Activated CD4-positive, alpha-beta T cell treated with anti-CD3 and anti-CD28 coated beads, Interleukin-2, Interleukin-6, amounts not matched to agents 100 ng/mL and 50 ng/mL, durations not matched to agents 16 hours and 8 hours (primary cell): ENCODE measurements around the gene MAFB.

Experiments
- DNase-seq: peaks from one replicate; pipeline ENCODE4 v3.0.0-alpha.2; 2020

MAFB gene

DNA sequence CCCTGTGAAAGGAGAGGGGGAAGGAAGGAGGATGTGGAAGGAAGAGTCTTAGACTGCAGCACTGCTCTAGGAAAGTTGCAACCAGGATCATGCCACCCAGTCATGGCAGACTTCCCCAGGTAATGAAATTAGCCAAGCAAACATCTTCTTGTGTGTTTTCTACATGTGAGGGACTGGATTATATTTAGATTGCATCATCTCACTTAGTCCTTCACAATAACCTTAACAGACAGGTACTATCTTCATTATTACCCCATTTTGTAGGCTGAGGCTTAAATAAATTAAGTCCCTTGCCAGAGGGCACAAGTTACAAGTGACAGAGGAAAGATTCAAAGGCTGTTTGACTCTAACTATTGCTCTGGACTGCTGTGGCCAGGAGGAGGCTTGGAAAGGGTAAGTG is 9.7 kb upstream of the MAFB start:
- no peak for DNase-seq

DNA sequence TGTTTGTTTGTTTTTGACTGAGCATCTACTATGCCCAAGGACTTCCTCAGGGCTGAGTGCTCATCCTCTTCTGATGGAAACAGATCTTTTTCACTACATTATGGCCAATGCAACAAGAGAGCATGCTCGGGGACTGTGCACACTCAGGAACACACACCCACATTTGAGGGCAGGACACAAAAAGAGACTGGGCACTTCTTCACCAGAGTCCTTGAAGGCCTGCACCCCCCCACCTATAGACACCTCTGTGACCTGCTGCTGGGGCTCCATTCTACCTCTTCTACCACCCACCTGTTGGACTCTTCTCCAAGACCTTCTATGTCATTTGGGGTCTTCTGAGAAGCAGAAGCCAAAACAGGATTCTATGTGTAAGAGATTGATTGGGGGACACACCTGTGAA is 9.2 kb upstream of the MAFB start:
- no peak for DNase-seq

DNA sequence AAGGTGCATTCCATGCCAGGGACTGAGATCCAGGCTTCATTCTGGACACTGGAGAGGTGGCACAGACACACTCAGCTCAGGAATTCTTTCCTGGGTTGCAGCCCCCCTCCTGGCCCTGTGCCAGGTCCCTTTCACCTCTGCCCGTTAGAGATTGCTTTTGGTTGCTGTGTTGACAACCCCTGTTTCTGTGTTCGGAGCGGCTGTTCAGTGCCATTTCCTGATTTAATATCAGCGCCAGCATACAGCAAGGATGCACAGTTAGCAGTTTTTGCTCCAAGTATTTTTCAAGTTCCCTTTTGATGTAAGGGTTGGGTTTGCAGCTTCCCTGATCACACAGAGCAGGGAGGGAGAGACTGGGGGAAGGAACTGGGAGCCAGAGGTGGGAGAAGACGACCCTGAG is 8.5 kb upstream of the MAFB start:
- no peak for DNase-seq

DNA sequence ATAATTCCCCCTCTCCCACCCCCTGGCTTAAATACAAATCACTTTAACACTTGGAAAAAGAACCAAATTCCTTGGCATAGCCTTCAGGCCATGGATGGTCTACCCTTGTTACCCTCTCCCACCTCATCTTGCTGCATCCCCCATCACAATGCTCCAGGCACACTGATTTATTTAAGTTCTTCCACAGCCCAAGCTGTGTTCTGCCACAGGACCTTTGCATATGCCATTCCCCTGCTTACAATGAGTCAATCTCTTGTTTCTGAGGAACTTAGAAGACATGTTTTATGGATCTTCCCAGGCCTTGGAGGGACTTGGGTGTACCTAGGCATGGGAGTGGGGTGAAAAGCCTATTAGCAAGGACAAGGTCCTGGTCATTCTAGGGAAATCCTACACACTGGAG is 6.2 kb upstream of the MAFB start:
- no peak for DNase-seq

DNA sequence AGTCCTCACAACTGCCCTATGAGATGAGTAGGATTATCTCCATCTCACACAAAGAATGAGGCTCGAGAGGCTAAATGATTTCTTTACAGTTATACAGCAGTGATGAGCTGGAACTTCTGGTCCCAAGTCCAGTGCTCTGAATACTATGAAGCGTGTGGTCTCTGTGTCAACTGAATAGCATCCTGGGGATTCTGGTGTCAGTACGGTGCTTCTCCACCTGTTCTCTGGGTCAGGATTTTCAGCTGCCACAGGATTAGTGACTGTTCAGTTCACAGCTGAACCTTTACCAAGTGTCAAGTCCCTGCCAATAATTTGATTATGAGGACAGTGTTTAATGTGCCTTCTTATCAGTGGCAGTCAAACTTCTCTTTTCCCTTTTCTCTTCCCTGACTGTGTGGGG is 5.2 kb upstream of the MAFB start:
- no peak for DNase-seq

DNA sequence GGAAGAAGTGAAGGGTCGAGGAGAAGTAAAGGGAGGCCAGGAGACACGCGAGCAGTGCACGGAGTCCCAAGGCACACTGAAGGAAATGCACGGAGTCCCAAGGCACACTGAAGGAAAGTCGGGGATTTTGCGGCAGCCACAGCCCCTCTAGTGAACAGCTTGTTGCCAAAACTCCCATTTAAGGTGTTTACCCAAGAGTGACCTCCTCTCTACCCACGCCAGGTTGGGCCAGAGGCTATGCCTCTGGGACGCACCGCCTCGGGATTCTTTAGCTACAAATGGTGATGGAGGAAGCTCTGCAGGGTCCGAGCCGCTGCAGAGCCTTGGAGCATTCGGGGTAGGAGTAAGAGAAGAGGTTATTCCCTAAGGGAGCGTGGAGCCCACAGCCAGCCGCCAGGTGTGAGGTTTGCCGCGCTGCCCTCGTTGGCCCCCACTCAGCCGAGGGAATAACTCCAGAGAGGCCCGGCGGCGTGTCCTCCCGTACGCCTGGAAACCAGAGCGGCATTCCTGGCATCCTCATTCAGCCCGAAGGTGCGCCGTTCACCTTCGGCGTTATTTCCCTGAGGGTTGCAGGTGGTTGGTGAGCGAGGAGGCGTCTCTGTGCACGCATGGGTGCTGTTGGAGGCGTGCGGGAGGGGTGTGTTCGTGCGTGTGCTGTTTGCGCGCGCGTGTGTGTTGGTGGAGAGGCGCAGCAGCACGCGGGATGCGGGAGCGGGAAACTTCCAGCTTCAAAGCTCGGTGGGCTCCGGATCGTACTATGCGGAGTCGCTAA is 3.4 kb upstream of the MAFB start:
- DNase-seq = no peak

DNA sequence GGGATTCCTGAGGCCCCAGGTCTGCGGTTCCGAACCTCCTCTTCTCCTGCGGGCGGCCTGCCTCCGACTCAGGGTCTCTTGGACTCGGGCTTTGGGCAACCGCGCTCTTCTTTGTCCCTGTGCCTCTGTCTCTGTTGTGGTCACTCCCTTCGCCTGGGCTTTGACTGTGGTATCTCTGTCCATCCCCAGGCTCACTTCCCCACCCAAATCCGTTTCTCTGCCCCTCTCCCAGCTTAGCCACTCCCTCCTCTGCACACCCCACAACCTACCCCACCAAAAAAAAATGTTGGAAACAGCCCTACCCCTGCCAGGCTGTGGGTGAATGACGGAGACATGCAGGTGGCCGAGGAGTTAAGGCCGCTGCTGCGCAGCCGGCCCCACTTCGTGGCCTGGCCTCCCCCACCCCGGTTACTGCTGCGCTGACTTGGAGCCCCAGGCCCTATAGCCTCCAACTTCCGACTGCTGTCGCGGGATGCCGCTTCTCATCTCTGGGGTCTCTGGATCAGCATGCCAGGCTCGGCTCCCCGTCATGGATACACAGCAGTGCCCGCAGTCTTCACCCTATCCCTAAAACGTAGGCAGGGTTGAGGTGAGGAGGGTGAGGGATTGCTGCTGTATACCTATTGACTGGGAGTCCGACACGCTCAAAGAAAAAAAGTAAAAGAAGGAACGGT is 2.7 kb upstream of the MAFB start:
- DNase-seq = no peak

DNA sequence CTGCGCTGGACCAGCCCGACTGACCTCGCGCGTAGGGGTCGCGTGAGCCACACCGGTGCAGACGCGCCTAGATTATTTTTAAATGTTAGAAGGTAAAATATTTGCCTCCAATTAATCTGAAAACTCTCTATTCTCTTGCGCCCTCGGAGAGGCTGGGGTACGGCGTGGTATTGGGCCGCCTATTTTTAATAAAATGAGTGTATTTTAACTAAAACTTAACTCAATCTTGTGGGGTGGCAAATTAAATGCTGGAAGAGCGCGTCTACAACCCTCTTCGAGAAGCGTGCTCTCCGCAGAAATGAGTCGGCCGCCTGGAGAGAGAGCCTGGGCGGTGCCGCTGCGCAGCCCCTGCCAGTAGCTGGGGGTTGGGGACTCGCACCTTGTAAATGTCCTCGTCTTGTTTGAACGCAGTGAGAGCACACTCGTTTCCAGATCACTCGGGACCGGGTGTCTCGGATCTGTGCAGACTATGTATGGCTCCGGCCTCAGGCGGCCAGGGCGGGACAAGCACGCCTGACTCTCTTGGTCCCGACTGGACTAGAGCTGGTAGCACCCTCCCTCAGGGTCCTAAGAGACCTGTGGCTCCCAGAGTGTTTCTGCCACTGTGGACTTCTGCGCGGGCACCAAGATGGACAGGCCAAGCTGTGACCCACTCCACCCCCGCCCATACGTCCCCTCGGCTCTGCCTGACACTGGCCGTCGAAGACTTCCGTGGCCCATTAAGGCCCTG is 2.0 kb upstream of the MAFB start:
- DNase-seq = no peak

DNA sequence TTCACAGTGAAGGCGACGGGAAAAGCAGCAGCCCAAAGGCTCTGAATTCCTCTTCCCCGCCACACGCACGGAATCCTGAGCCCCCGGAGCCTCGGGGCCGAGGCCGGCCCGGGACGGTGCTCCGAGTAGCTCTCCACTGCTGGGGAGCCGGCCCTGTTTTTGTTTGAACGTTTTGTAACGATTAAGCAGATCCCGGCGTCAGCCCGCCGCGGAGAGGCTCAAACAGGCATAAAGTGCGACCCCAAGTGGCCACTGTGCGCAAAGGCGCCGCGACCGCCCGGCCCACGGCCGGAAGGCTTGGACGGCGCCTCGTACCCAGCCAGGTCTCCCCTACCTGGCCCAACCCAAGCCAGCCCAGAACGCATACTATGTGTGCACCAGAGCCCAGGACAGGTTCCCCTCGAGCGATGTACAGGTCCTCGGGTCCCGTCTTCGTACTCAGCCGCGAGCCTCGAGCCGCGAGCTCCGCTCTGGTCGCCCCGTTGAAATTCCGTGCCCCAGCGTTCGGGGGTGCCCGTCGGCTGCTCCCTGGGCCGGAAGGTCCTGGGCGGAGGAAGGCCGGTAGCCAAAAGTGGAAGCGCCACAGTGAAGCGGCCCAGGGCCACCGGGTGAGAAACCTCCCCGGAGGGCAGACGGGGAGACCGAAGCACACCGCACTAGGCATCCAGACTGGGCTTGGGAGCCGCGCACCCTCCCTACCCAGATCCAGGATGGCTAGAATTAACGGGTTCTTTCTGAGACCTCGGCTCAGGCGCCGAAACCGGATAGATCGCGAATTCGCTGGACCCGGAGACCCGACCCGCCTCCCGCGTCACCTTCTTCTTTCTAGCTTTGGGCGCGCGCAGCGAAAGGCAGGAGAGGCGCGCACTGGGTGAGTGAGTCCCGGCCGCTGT is 1.2 kb upstream of the MAFB start:
- peak; percentile 87 for DNase-seq

DNA sequence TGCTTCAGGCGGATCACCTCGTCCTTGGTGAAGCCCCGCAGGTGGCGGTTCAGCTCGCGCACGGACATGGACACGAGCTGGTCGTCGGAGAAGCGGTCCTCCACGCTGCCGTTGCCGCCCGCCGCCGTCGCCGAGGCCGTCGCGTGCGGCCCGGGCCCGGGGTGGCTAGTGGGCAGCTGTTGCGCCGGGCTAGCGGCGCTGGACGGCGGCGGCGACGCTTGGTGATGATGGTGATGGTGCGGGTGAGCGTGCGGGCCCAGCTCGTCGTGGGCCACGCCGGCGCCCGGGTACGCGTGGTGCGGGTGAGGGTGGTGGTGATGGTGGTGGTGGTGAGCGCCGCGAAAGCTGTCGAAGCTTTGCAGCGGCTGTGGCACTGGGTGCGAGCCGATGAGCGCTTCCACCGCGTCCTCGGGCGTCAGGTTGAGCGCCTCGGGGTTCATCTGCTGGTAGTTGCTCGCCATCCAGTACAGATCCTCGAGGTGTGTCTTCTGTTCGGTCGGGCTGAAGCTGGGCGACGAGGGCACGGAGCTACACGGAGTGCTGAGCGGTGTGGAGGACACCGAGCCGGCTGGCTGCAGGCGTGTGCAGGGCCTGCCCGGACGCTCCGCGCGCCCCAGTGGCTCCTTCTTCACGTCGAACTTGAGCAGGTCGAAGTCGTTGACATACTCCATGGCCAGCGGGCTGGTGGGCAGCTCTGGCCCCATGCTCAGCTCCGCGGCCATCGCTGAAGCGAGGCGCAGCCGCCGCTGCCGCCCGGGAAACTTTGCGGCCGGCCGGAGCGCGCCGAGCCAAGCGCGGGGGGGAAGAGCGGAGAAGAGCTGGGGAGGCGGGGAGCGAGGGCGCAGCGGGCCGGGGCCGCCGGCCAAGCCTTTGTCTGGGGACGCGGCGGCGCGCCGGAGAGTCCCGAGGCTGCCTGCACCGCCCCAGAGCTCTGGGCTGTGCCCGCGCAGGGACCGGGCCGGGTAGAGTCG is 622 bp downstream of the MAFB start:
- DNase-seq = no peak

DNA sequence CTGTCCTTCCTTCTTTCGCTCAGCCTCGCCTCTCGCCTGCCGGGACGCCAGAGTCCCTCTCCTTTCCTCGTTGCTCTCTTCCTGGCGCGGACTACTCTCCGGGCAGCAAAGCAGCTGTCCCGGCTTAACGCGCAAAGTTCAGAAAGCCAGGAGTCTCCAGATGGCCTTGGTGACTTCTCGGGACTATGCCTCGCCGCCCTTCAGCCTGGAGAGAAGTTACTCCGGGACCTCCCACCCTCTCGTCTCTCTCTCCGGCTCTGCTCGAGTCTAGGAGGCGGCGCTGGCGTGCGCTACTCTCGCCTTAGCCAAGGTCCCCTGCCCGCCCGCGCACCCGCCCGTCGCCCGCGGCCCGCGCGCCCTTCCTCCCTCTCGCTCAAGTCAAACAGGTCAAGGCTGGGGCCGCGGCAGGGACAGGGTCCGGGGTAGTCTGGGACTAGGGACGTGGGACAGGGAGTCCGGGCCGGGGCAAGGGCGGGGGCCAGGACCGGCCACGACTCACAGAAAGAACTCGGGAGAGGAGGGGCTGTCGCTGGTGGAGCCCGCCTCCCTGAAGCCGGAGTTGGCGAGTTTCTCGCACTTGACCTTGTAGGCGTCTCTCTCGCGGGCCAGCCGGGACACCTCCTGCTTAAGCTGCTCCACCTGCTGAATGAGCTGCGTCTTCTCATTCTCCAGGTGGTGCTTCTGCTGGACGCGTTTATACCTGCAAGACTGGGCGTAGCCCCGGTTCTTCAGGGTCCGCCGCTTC is 1.5 kb downstream of the MAFB start:
- no peak for DNase-seq

DNA sequence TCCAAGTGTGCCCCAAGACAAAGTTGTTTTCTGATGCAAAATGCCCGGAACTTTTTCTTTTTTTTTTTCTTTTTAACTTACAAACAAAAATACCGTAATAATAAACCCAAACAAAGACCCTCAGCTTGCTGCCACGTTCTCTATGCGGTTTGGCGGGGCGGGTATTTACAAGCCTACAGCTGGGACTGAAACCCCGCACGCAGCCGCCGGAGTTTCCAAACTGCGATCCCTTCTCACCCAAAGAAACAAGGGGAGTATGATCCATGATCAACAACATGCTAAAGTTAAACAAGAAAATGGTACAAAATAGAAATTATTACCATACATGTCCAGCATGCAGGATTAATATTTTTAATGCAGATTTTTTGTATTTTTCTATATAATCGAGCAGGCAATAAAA is 2.1 kb downstream of the MAFB start:
- DNase-seq = no peak

DNA sequence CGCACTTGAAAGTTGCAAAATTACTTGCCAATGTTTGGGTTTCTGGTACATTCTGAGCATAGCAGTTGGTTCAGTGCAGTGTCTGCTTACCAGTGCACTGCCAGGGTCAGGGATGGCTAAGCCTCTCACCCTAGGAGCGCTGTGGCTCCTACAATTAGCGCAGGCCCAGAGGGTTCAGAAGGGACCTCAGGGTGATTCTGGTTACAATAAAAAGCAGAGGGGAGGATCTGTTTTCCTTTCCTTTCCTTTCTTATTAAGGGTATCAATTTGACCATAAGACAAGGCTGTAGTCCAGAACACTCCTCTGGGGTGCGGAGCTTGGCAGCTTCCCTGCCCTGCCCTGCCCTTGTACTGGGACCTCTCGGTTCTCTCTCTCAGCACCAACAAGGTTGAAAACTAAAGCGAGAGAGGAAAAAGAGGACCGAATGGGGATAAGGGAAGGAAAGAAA is 2.6 kb downstream of the MAFB start:
- no peak for DNase-seq

DNA sequence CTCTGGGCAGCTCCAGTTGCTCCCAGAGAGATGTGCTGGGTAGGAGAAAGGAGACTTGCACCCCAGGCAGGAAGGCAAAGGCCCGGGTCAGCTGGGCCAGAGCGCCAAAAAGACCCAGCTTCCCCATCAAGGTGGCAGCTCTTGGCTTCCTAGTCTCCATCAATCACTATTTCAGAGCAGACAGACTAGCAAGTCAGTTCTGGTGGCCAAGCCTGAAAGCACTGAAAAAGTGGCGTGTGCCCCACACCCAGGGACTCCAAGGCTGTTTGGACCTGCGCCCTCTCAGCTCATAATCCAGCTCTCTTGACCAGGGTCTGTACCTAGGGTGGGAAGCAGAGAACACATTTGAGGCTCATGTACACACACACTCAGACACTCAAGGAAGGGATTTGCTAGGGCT is 3.7 kb downstream of the MAFB start:
- DNase-seq = no peak

DNA sequence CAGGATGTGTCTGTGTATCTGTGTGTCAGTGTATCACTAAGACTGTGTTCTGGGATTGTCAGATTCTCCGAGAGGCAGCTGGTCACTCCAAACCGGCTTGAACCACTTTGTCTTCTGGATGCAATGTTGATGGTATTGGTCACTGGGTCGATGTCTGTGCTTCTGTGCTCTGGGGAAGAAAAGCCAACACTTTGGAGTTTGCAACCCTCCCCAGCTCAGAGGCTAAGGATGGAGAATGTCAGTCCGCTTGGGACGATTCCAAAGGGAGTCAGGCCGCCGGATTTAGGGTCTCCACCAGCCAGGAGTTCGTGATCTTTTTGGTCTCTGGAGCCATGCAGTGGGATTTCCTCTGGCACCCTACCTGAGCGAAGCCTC is 5.2 kb downstream of the MAFB start:
- no peak for DNase-seq

DNA sequence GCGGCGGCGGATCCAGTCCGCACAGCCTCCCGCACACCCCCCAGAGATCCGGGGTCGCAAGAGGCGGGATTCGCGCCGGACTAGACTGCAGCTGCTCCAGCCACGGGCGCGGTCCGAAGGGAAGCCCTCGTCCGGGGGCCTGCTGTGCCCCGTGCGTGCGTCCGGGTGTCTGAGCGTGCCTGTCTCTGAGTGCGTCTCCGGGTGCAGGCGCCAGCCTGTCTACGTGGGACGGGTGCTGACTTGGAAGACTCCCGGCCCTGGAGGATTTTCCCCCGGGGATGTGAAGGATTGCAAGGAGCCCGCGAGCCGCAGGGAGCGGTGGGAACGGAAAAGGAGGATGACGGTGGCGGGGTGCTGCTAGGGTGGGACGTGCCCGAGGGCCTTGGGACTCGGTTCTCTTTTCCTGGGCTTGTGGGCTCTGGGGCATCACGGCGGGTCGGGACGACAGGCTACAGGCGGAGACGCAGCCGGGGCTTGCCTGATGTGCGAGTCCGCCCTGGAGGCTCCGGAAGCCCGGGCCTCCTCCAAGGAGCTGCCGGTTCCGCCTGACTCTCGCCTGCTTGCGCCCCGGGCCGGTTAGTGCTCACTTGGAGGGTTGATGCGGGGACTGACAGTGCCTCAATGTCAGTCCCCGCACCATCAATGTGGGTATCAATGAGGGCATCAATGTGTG is 5.7 kb downstream of the MAFB start:
- DNase-seq = no peak

DNA sequence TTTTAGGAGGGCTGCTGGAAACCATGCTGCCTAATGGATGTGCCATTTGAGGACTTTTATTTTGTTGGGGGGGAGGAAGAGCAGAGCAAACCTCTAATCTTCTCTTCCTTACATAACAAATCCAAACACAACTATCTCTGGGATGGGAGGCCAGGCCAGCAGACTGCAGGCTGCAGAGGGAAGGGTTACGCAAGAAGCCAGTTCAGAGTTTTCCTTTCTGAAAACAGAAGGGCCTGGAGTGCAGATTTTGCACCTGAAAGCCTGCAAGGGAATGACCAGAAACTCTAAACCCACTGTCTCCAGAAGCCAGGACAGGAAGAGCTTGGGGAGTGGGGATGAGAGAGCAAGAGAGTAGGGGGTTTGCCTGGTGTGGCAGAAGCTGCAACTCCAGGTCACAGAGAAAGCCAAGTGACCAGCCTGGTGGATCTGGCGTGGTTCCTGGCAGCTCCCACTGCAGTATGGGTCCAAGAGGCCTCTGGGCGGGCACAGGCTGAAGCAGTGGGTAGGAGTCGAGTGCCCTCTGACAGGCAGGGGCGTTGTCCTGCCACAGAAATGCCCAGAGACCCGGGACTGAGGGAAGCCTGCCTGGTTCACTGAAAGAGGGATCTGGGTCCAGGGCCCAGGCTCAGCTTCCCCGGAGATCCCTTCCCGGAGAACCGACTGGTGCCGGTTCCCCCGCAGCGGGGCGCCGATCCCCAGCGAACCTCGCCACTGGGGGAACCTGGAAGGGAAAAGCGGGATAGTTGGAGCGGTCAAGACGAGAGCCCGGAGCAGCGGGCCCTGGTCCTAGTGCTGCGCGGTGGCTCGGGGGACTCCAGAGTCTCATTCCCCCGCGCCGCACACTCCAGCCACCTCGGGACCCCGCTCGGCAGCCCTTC is 6.7 kb downstream of the MAFB start:
- DNase-seq = no peak

DNA sequence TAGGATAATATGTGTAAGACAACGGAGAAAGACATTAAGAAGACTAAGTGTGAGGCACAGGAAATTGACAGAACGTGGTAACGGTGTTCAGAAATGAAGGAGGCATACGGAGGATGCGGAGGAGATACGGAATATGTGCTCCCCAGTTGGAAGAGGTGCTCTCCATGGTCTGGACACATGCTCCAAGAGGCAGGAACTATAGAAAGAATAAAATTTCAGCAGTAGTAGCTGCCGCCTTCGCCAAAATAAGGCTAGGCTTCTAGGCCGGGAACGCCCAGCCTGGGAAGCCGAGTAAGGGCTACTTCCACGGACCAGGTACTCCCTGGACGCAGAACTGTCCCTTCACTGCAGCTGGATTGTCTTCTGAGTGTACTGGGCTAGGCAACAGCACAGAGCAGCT is 7.4 kb downstream of the MAFB start:
- no peak for DNase-seq

DNA sequence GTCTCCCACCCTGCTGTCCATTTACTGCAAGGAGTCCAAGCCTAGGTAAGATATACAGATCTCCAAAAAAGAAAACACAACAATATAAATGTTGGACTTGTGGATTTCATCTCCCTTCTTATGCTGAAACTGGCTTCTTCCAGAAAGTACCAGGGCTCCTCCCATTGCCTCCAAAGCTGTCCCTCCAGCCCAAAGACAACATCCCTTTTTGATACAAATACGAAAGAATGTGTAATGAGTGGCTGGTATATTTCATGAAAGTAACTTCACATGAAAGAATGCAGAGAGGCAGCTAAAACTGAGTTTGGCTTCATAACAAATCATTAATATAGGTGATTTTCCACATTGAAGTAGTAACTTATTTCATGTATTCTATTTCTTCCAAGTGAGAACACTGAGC is 7.9 kb downstream of the MAFB start:
- DNase-seq = no peak
